ENCODE measurements around the gene SCARB1. TPM values are rescaled to one million over a fixed set of nuclear protein-coding genes. Genes with fewer than 3 reads are reported as not detected.

The SCARB1 gene
- total RNA-seq, 1 experiment from 2014 or later, result 19.5 TPM

DNA sequence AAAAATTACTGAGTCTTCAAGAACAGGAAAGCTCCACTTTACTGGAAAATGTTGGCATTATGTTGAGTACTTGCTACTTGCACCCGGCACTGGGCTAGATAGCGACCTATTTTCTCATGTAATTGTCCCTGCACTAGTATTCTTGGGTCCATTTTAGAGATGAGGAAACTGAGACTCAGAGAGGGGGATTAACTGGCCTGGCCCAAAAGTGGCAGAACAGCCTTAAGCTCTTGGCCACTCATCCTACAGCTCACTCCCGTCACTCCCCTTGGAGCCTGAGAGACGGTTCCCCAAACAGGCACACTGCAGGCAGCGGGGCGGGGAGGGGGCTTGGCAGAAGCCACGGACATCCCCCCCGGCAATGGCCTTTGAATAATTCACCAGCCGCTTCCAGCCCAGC is 113.9 kb downstream of the SCARB1 start:
- DNase-seq (ENCODE audit: low read depth), result no peak

- DNase-seq (ENCODE audit: low read depth), result peak; percentile 89
Measured at GRCh38 chr12:124747426-124748161, 116.1 kb downstream of the SCARB1 start.

- no peak for DNase-seq (ENCODE audit: low read depth)
Measured at GRCh38 chr12:124746649-124747425, 116.8 kb downstream of the SCARB1 start.

- DNase-seq (ENCODE audit: low read depth), result peak; percentile 68
Measured at GRCh38 chr12:124745891-124746570, 117.6 kb downstream of the SCARB1 start.

DNA sequence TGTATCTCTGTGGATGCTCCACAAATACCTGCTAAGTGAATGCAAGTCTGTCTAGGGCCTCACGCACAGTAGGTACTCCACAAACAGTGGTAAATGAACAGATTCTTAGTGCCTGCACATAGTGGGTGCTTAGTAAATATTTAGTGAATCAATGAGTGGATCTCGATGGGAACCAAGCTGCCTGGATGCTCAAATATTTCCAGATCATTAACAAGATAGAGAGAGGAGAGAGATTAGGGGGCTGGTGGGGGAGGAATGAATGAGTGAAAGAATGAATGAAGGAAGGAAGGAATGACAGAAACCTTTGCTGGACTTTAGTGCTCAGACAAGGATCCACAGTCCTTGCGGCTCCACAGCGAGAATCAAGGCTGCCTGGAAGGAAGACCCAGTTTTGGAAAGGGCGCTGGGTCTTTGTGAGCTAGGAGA is 118.2 kb downstream of the SCARB1 start:
- DNase-seq (ENCODE audit: low read depth), result no peak

DNA sequence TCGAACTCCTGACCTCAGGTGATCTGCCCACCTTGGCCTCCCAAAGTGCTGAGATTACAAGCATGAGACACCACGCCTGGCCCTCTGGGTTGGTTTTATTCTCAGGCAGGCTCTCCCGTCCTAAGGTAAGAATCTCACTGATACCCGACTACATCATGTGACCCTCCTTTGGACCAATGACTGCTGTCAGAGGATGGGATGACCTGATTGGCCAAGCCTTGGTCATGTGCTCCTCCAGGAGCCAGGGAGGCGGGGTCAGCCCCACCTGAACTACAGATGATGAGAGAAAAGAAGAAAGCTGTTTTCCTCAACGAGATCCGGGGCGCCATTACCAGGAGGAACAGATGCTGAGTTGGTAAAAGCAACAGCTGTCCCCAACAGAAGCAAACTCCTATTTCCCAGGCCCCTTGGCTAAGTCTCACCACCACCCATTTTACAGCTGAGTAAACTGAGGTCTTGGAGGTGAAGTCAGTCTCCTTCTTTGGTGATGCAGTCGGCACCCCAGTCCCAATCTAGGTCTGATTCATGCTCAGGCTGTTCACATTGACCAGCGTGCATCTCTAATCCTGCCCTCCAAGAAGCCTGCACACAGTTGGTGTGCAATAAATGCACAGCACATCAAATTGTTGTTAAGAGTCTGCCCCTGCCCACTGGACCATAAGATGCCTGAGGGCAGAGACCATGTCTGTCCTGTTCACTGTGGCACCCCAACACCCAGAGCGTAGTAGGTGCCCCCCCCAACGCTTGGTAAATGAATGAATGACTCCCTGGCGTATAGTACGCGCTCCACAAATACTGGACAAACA is 118.8 kb downstream of the SCARB1 start:
- no peak for DNase-seq (ENCODE audit: low read depth)

- DNase-seq (ENCODE audit: low read depth), result no peak
Measured at GRCh38 chr12:124744273-124744640, 119.4 kb downstream of the SCARB1 start.

GRCh38 chr12:124743479-124744272 is 120.0 kb downstream of the SCARB1 start:
- no peak for DNase-seq (ENCODE audit: low read depth)

DNA sequence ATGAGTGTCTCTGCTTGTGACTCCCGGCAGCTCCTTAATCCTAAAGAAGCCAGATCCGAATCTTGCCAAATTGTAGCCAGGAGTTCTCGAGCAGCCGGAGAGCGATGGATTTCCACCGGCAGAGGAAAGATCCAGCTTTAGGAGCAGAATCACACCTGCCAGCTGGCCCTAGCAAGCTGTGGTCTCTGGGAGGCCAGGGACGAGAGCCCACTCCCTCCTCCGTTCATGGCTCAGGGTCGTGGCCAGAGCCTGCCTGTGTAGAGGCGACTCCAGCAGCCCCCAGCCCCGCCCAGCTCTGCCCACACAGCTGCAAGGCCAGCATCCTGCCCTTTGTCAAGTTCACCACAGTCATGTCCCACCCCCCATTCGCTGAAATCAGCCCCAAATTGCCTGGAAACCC is 121.0 kb downstream of the SCARB1 start:
- no peak for DNase-seq (ENCODE audit: low read depth)

GRCh38 chr12:124742111-124742510 is 121.6 kb downstream of the SCARB1 start:
- no peak for DNase-seq (ENCODE audit: low read depth)

DNA sequence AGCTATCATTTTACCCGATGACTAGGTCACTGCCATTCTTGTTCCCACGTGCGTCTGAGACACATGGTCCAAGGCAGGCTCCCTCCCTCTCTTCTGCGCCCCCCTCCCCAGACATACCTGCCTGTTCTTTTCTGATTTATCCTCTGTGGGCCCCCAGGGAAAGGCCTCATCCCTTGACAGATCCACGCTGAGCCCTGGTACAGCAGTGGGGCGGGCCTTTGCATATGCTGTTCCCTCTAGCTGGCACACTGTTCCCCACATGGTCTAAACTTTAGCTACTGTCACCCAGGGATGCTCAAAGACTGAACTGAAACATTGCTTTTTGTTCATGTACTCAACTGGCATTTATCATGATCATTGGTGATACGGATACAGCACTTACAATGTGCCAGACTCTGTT is 122.5 kb downstream of the SCARB1 start:
- DNase-seq (ENCODE audit: low read depth), result no peak

- peak; percentile 75 for DNase-seq (ENCODE audit: low read depth)
Measured at GRCh38 chr12:124740691-124741137, 123.0 kb downstream of the SCARB1 start.

GRCh38 chr12:124739953-124740561 is 123.6 kb downstream of the SCARB1 start:
- no peak for DNase-seq (ENCODE audit: low read depth)

GRCh38 chr12:124738636-124739467 is 124.8 kb downstream of the SCARB1 start:
- DNase-seq (ENCODE audit: low read depth), result peak; percentile 64

- DNase-seq (ENCODE audit: low read depth), result no peak
Measured at GRCh38 chr12:124737772-124738635, 125.7 kb downstream of the SCARB1 start.

DNA sequence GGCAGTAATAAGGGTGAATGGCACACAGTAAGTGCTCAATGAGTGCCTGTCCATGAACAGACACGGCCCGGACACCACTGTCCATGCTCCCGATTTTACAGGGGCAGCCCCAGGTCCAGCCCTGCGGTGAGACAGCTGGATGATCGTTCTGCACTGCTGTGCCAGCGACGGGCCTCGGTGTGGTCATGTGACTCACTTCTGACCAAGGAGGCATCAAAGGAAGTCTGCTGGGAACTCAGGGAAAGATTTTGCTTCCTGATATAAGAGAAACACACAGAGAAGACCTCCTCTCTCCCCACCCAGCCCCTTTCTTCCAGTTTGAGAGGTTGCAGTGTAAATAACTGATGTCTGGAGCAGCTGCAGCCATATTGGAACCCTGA is 126.6 kb downstream of the SCARB1 start:
- DNase-seq (ENCODE audit: low read depth), result peak; percentile 41

DNA sequence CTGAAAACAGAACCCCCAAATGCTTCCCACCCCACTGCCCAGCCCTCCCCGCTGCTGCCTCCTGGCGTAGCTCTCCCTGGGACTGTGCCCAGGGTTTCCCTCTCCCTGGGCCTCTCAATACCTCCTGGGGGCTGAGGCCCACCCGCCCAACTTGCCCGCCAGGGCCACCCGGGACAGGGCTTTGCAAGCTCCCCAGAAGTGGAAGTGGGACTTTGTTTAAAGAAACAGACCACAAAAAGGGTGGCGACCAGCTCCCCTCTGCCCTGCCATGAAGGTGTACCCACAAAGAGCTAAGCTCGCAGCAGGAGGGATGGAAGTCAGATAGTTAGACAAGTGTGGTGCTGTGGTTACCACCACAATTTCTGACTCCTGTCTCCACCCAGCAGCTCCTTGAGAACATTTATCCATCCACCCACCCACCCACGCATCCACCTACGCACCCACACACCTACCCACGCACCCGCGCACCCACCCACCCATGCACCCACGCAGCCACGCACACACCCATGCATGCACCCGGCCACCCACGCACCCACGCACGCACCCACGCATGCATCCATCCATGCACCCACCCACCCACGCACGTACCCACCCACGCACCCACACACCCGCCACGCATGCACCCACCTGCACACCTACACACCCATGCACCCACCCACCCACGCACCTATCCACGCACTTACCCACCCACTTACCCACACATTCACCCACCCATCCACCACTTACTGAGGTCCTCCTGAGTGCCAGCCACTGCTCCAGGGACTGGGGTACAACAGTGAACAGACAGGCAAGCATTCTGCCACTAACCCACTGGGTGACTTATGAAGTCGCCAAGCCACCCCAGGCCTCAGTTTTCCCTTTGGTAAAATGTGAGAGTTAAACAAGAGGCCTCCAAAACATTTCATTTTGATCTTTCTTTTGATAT is 127.3 kb downstream of the SCARB1 start:
- DNase-seq (ENCODE audit: low read depth), result no peak
